HEK293 (cell line): Measurements from ENCODE around the gene SGMS1.

ENCODE experiments used
- GLIS1 ChIP-seq: fragments of 450-650 bp; formaldehyde crosslinking; IDR thresholded peaks from 2 replicates; pipeline ENCODE4 v1.5.1; 2016; ENCODE audit warnings: missing biosample characterization, missing genetic modification characterization
- REPIN1 ChIP-seq: fragments of 450-650 bp; formaldehyde crosslinking; IDR thresholded peaks from 2 replicates; pipeline ENCODE4 v1.5.1; 2017; ENCODE audit warnings: missing biosample characterization, missing genetic modification characterization, low read depth
- SALL2 ChIP-seq: fragments of 450-650 bp; formaldehyde crosslinking; IDR thresholded peaks from 2 replicates; pipeline ENCODE4 v1.5.0; 2017; ENCODE audit warnings: missing biosample characterization, mild to moderate bottlenecking, missing genetic modification characterization, borderline replicate concordance
- ZNF239 ChIP-seq: fragments of 450-650 bp; formaldehyde crosslinking; IDR thresholded peaks from 2 replicates; pipeline ENCODE4 v1.5.1; 2016; ENCODE audit warnings: missing biosample characterization, missing genetic modification characterization
- ZNF274 ChIP-seq, 2 experiments: fragments of 200-500 bp in 1 of 2; fragments of 450-650 bp in 1 of 2; sonication (Bioruptor generic) in 1 of 2; formaldehyde crosslinking in 1 of 2; IDR thresholded peaks; 2 replicates each; pipeline versions ENCODE4 v1.5.1 to v1.6.1; 2014 to 2016; ENCODE audit warnings: borderline replicate concordance in 1 of 2, inconsistent platforms in 1 of 2, low read length in 1 of 2, missing biosample characterization in 1 of 2, missing genetic modification characterization in 1 of 2
- ZNF530 ChIP-seq: fragments of 450-650 bp; formaldehyde crosslinking; IDR thresholded peaks from 2 replicates; pipeline ENCODE4 v1.5.1; 2016; ENCODE audit warnings: low read depth, missing biosample characterization, missing genetic modification characterization
- TF ChIP-seq, protein P1 (sequence below): fragments of 450-650 bp; formaldehyde crosslinking; IDR thresholded peaks from 2 replicates; pipeline ENCODE4 v1.5.1; 2016; ENCODE audit warnings: missing biosample characterization, missing genetic modification characterization
- TF ChIP-seq, protein P2 (sequence below): fragments of 450-650 bp; formaldehyde crosslinking; IDR thresholded peaks from 2 replicates; pipeline ENCODE4 v1.5.1; 2016; ENCODE audit warnings: missing biosample characterization, missing genetic modification characterization

DNA sequence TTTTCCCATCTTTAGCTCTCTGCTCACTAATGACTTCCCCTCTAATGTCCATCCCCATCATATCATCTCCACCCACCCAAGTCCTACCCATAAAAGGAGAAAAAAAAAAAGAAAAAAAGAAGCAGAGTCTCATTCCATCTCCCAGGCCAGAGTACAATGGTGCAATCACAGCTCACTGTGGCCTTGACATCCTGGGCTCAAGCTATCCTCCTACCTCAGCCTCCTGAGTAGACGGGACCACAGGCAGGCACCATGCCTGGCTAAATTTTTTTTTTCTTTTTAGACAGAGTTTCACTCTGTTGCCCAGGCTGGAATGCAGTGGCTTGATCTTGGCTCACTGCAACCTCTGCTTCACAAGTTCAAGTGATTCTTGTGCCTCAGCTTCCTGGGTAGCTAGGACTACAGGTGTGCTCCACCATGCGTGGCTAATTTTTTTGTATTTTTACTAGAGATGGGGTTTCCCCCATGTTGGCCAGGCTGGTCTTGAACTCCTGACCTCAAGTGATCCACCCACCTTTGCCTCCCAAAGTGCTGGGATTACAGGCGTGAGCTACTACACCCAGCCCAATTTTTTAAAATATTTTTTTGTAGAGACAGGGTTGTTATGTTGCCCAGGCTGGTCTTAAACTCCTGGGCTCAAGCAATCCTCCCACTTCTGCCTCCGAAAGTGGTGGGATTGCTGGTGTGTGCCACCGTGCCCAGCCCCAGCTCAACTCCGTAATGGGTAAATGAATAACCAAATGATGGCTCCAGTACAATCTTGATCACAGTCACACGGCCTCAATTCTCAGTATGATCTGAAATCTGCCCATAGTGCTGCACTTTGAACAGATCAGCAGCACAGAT is 24.6 kb upstream of the SGMS1 start:
- TF ChIP-seq, protein P1, sequence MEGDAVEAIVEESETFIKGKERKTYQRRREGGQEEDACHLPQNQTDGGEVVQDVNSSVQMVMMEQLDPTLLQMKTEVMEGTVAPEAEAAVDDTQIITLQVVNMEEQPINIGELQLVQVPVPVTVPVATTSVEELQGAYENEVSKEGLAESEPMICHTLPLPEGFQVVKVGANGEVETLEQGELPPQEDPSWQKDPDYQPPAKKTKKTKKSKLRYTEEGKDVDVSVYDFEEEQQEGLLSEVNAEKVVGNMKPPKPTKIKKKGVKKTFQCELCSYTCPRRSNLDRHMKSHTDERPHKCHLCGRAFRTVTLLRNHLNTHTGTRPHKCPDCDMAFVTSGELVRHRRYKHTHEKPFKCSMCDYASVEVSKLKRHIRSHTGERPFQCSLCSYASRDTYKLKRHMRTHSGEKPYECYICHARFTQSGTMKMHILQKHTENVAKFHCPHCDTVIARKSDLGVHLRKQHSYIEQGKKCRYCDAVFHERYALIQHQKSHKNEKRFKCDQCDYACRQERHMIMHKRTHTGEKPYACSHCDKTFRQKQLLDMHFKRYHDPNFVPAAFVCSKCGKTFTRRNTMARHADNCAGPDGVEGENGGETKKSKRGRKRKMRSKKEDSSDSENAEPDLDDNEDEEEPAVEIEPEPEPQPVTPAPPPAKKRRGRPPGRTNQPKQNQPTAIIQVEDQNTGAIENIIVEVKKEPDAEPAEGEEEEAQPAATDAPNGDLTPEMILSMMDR: no peak
- TF ChIP-seq GLIS1 (tag by site-specific recombination) (no peak), SALL2 (tag by site-specific recombination) (no peak), ZNF274 (IDR thresholded peaks at IDR 0.05; ENCODE audit: low read length) (no peak), ZNF274 (tag by site-specific recombination; IDR thresholded peaks at IDR 0.05; ENCODE audit: borderline replicate concordance) (no peak), ZNF239 (tag by site-specific recombination) (no peak), REPIN1 (tag by site-specific recombination) (no peak), ZNF530 (tag by site-specific recombination) (no peak)
- TF ChIP-seq, protein P2, sequence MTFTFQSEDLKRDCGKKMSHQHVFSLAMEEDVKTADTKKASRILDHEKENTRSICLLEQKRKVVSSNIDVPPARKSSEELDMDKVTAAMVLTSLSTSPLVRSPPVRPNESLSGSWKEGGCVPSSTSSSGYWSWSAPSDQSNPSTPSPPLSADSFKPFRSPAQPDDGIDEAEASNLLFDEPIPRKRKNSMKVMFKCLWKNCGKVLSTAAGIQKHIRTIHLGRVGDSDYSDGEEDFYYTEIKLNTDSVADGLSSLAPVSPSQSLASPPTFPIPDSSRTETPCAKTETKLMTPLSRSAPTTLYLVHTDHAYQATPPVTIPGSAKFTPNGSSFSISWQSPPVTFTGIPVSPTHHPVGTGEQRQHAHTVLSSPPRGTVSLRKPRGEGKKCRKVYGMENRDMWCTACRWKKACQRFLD (tag by site-specific recombination): no peak
